WI38 (cell line): Measurements from ENCODE around the gene PRDM16.

Source experiments
- H3K4me3 ChIP-seq: 2 replicates; pipeline ENCODE4 v1.5.1; 2011; ENCODE audit warnings: low read depth, mild to moderate bottlenecking, control low read depth, low read length
- CTCF ChIP-seq: IDR thresholded peaks from 2 replicates; pipeline ENCODE4 v1.5.1; 2012; ENCODE audit warnings: low read depth, mild to moderate bottlenecking, control low read depth, low read length

PRDM16 gene

DNA sequence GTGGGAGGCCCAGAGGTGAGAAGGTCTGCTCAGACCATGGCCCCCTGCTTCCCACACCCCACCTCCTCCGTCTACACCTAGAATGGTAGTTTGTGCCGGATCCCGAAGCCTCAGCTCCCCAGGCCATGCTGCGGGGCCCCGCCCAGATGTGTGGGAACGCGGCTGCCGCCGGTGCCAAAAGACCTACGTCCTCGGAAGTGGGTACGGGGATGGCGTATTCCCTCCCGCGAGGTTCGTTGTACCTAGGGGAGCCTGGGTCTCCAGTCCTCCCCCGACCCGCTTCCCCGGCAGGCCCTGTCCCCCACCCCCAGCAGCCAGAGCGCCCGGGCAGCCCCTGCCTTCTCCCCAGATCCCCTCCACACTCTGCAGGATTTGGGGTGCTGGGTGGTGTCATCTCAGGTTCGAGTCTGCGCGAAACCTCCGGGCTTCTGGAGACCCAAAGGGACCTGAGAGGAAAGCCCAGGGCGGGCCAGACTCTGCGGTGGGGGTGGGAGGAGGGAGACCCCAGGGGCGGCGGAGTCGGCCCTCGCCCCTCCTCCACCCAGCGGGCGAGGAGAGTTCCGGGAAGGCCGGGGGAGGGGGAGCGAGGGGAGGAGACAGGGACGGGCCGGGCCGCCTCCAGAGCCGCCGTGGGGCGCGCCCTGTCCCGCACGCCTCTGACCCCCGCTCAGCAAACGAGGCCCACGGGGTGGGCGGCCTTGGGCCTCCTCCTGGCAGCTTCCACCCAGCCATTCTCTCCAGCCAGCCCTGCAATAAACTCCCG lies 6.2 kb upstream of the PRDM16 start:
- no peak overlapping the region for H3K4me3 ChIP-seq
- no peak for TF ChIP-seq CTCF

- H3K4me3 ChIP-seq = no peak overlapping the region
- TF ChIP-seq CTCF = no peak
Measured at GRCh38 chr1:3063379-3064295, 5.4 kb upstream of the PRDM16 start.

GRCh38 chr1:3064296-3064850 lies 4.6 kb upstream of the PRDM16 start:
- TF ChIP-seq CTCF = no peak
- no peak overlapping the region for H3K4me3 ChIP-seq

GRCh38 chr1:3064901-3065300 lies 4.1 kb upstream of the PRDM16 start:
- TF ChIP-seq CTCF = no peak
- H3K4me3 ChIP-seq = no peak overlapping the region

DNA sequence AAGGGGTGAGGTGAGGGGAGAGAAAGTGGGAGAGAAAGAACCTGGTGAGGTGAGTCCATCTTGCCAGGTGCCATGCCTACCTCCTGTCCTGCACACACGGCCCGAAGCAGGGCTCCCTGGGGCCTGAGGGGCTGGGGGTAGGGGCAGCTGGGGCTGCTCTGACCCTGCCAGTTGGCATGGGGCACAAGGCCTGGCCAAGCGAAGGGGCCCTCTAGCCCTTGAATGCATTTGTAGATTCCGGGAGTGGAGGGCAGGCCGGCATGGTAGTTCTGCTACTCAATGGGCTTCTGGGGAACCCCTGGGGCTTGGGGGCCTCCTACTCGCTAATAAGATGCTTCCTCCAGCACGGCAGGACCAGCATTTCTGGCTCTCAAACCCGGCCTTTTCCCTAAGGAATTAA lies 3.6 kb upstream of the PRDM16 start:
- TF ChIP-seq CTCF = no peak
- H3K4me3 ChIP-seq = no peak overlapping the region

DNA sequence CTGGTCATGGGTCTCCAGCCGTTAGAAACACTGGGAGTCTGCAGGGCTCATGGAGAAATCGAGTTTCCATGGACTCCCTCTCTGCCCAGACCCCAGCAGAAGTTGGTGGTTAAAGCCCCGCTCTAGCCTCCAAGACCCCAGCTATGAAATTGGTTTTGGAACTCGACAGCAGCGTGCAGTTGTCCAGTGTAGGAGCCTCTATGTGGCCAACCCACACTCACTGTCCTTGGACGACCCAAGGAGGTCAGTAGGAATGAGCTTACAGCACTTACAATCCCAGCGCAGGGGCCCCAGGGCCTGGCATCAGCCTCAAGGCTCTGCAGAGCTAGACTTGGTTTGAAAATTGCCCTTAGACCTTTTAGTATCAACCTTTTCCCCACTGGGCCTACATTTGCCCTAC lies 3.2 kb upstream of the PRDM16 start:
- H3K4me3 ChIP-seq = no peak overlapping the region
- no peak for TF ChIP-seq CTCF
